GM19023 (cell line): Measurements from ENCODE around the gene NUP93.
"Not testable (repeated sequence)": the region's sequence is repeated elsewhere in the genome, so short reads cannot be mapped to it uniquely, and the experiment has no call there.

ENCODE experiments used
- ATAC-seq: cut with Tn5 transposase; IDR thresholded peaks from one replicate; pipeline ENCODE4 v1.9.1; 2021; ENCODE audit warnings: mild to moderate bottlenecking, moderate library complexity; ENCODE audit not compliant: unreplicated experiment

NUP93 gene

GRCh38 chr16:56865394-56866062, 135.6 kb downstream of the NUP93 start:
- no peak for ATAC-seq

- ATAC-seq, result no peak
Measured at GRCh38 chr16:56866955-56867830, 137.3 kb downstream of the NUP93 start.

GRCh38 chr16:56868175-56868574, 138.2 kb downstream of the NUP93 start:
- ATAC-seq, result no peak

GRCh38 chr16:56868766-56869165, 138.8 kb downstream of the NUP93 start:
- not testable (repeated sequence) for ATAC-seq

- no peak for ATAC-seq
Measured at GRCh38 chr16:56869513-56870275, 139.8 kb downstream of the NUP93 start.

GRCh38 chr16:56870276-56870888, 140.5 kb downstream of the NUP93 start:
- ATAC-seq, result no peak

- ATAC-seq, result no peak
Measured at GRCh38 chr16:56871172-56871593, 141.3 kb downstream of the NUP93 start.

GRCh38 chr16:56872863-56873391, 143.0 kb downstream of the NUP93 start:
- no peak for ATAC-seq

GRCh38 chr16:56874800-56875199, 144.9 kb downstream of the NUP93 start:
- ATAC-seq, result no peak

GRCh38 chr16:56876048-56876447, 146.1 kb downstream of the NUP93 start:
- no peak for ATAC-seq

GRCh38 chr16:56877486-56878182, 147.7 kb downstream of the NUP93 start:
- ATAC-seq, result no peak

GRCh38 chr16:56878282-56878854, 148.4 kb downstream of the NUP93 start:
- ATAC-seq, result no peak

GRCh38 chr16:56879276-56879675, 149.3 kb downstream of the NUP93 start:
- no peak for ATAC-seq

GRCh38 chr16:56880176-56880575, 150.2 kb downstream of the NUP93 start:
- no peak for ATAC-seq

GRCh38 chr16:56880685-56881084, 150.8 kb downstream of the NUP93 start:
- no peak for ATAC-seq

GRCh38 chr16:56882077-56882800, 152.3 kb downstream of the NUP93 start:
- no peak for ATAC-seq

- no peak for ATAC-seq
Measured at GRCh38 chr16:56883586-56883985, 153.7 kb downstream of the NUP93 start.

GRCh38 chr16:56884026-56884582, 154.2 kb downstream of the NUP93 start:
- no peak for ATAC-seq

- ATAC-seq, result not testable (repeated sequence)
Measured at GRCh38 chr16:56884929-56885328, 155.0 kb downstream of the NUP93 start.
